LNCAP (cell line): Measurements from ENCODE around the gene APOL2.

Experiments used
- CTCF ChIP-seq: fragments of 450-650 bp; IDR thresholded peaks from 2 replicates; pipeline ENCODE4 v1.5.1; 2017; ENCODE audit warnings: mild to moderate bottlenecking

APOL2 gene

GRCh38 chr22:36239401-36240171 is at the start of gene APOL2:
TSS of gene APOL2 (minus strand) at chr22:36239527. CDS start at chr22:36233162, 6,365 bp downstream.
- peak; percentile 66 for TF ChIP-seq CTCF

DNA sequence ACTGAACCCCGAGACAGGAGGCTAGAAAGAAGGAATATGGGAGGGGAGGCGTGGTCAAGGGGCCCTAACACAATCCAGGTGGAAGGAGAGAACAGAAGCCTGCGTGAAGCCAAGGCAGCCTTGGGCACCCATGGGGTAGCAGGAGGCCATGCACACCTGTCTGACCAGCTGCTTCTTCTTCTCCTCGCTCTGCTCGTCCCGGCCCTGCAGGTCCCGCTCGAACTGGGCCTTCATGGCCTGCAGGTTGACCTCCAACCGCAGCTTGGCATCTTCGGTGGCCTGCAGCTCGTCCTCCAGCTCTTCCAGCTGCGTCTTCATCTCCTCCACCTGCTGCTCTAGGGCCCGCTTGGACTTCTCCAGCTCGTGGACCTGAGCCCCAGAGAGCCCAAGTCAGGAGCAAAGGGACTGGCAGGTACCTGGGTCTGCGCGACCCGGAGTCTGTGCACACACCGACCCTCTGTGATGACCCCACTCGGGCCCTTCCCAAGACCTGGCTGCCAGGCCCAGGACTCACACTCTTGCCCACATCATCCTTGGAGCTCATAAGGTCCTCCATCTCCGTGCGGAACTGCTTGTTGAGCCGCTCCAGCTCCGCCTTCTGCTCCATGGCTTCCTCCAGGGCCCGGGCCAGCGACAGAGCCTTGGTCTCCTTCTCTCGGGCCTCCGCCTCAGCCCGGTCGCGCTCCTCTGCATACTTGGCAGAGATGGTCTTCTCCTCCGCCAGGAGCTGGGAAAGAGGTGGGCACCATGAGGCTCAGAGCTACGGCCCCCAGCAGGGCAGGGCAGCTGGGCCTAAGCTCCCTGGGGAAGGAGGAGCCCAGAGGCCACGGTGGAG is 49.5 kb upstream of the APOL2 start:
- TF ChIP-seq CTCF, result no peak

DNA sequence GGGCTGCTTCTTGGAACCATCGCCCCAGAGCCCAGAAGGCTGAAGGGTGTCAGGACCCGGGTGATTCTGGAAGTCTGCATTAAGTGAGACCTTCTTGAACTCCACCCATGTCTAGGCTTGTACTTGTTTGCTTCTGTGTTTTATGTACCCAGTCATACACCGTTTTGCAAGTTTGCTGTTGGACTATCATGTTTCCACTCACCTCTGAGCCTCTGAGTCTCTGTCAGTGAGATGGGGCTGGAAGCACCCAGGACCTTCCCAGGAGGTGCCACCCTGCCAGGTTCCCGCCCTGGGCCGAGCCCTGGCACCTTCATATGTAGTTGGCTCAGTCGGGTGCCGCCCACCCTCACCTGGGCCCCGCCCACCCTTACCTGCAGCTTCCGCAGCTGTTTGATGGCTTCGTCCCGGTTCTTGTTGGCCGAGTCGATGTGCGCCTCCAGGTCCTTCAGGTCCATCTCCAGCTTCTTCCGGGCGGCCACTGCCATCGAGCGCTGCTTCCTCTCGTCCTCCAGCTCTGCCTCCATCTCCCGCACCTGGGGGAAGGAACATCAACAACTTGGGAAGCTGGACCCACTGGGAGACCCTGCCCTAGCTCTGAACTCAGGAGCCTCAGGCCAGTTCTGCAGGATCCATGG is 48.7 kb upstream of the APOL2 start:
- TF ChIP-seq CTCF, result no peak

DNA sequence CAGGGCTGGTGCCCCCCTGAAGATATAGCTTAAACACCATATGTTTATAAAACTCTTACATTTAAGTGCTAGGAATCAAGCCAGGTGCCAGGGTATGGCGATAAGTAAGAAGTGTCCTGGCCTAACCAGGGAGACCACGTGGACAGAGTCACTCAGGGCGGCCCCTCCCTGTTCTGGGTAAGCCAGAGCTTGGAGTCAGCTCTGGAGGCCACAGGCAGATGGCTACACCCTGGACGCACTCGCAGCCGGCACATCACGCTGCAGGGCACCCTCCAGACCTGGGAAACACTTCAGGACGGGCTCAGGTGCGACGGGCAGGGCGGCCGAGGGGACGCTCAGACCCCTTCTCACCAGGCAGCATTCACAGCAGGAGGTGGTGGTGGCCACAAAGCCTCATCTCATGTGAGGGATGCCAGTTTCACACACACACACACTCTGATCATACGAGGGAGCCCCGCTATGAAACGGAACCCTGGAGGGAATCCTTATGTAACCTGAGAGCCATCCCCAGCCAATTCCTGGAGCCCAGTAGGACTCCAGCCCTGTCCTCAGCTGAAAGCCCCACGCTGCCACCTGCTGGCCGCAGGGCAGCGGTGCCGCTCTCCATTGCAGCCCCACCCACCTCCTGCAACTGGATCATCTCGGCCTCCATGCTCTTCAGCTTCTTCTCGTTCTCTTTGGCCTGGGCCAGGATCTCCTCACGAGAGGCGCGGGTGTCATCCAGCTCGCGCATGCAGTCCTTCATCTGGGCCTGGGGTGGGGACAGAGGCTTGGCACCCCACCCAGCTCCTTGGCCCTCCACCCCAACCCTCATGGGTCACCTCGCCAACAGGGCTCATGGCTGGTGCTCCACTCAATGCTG is 47.0 kb upstream of the APOL2 start:
- peak; percentile 97 for TF ChIP-seq CTCF

GRCh38 chr22:36285545-36285944 is 46.2 kb upstream of the APOL2 start:
- TF ChIP-seq CTCF, result no peak

DNA sequence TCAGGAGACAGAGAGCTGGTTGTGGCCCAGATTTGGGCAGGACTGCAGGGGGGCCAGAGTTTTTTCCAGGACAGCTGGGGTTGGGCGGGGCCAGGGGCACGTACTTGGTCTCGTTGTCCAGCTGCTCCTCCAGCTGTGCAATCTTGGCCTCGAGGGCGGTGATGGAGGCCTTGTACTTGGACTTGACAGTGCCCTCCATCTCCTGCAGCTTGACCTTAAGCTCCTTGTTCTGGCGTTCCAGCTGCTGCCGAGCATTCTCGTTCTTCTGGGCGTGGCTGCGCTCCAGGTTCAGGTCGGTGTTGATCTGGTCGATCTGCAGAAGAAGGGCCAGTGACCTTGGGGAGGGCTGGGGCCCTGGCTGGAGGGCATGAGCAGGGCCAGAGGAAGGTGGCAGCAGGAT is 45.7 kb upstream of the APOL2 start:
- TF ChIP-seq CTCF, result no peak

DNA sequence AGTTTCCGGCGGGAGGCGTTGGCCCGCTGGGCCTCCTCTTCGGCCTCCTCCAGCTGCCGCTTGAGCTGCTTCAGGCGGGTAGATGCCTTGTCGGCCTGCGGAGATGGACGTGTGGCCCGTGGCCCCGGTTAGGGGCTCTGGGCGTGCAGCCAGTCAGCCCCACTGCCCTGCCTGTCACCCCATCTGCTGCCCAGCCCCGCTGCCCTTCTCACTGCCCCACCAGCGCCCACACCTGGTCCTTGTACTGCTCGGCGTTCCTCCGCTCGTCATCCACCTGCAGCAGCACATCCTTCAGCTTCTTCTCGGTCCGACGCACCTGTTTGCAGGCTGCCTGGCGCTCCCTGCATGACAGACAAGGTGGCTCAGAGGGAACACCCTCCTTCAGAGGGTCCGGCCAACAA is 44.8 kb upstream of the APOL2 start:
- TF ChIP-seq CTCF, result no peak
